Stomach (tissue), 4 donors: Measurements from ENCODE around the gene CPED1.

ENCODE experiments used
- CTCF ChIP-seq, 7 experiments: fragments of 450-650 bp in 4 of 7; fragments of 200-600 bp in 3 of 7; sonication (generic) in 3 of 7; IDR thresholded peaks; one replicate each; pipeline ENCODE4 v1.5.1; 2016 to 2019; ENCODE audit warnings: antibody characterized with exemption in 7 of 7, control low read depth in 2 of 7, mild to moderate bottlenecking in 1 of 7
- POLR2A ChIP-seq, 4 donors: fragments of 450-650 bp; IDR thresholded peaks; one replicate each; pipeline ENCODE4 v1.6.1; 2016; ENCODE audit warnings: antibody characterized with exemption in 4 of 4, control low read depth in 2 of 4, mild to moderate bottlenecking in 1 of 4, moderate library complexity in 1 of 4

DNA sequence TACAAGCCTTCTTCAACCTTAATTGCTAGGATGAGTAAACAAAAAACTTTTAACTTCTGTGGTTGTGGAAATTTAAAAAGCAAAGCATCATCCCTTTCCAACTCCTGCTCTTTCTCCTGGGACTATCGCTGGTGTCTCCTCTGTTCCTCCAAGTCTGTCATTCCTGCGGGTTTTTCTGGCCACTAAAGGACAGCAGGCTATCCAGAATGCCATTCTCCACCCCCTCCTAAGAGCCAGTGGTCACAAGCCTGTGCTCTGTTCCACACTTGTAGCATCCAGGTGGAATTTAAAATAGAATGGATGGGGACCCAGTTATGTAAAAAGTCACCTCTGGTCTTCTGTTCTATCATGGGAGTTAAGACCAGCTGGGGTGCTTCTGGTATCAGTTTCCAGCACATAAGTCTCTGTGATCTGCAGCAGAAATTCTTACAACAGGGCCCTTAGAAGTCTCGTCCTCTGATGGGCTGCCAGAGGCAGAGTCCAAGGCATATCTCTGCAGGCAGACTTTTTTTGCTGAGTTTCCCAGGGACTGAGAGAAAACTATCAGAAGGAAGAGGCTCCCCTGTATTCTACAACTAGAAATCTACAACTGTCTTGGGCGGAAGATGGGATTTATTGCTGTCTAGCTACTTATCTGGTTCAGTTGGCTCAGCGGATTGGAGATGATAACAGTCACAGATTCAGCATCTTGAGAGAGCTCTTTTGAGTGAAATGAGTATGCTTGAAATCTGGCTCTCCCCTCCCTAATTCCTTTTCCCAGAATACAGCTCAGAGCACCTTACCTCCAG is 335.2 kb downstream of the CPED1 start:
- TF ChIP-seq CTCF (IDR thresholded peaks at IDR 0.05) (no peak), POLR2A (IDR thresholded peaks at IDR 0.05) (no peak)
